HepG2 (cell line): Measurements from ENCODE around the gene BUD23. TPM values are rescaled to one million over a fixed set of nuclear protein-coding genes. Genes with fewer than 3 reads are reported as not detected.
A peak's percentile ranks its signal among the peaks of the same experiment; 100 is the strongest.

Experiments used
- CEBPB ChIP-seq: IDR thresholded peaks from 2 replicates; pipeline ENCODE4 v1.6.1; 2011; ENCODE audit warnings: low read depth, low read length, improper control_type of control experiment, borderline replicate concordance
- DNMT3B ChIP-seq: conservative IDR thresholded peaks from 2 replicates; pipeline ENCODE4 v1.6.1; 2016; ENCODE audit warnings: missing biosample characterization, control low read depth
- HNF4A ChIP-seq: sonication (generic); formaldehyde crosslinking; IDR thresholded peaks from 2 replicates; pipeline ENCODE4 v1.4.0; 2020; ENCODE audit warnings: missing genetic modification reagents
- KAT8 ChIP-seq: IDR thresholded peaks from 2 replicates; pipeline ENCODE4 v1.6.1; 2016; ENCODE audit warnings: missing genetic modification reagents, missing compliant biosample characterization
- MEIS1 ChIP-seq: sonication (generic); formaldehyde crosslinking; IDR thresholded peaks from 2 replicates; pipeline ENCODE4 v1.9.0; 2021; ENCODE audit warnings: mild to moderate bottlenecking, missing genetic modification reagents, moderate library complexity, borderline replicate concordance
- MLLT10 ChIP-seq: sonication (generic); formaldehyde crosslinking; IDR thresholded peaks from 2 replicates; pipeline ENCODE4 v1.4.0; 2020; ENCODE audit warnings: missing genetic modification reagents
- MYC ChIP-seq: sonication (generic); formaldehyde crosslinking; IDR thresholded peaks from 2 replicates; pipeline ENCODE4 v1.9.0; 2021; ENCODE audit warnings: missing genetic modification reagents, borderline replicate concordance
- NFKB2 ChIP-seq: sonication (generic); formaldehyde crosslinking; IDR thresholded peaks from 2 replicates; pipeline ENCODE4 v1.4.0; 2020; ENCODE audit warnings: missing genetic modification reagents, borderline replicate concordance
- RAD51 ChIP-seq: fragments of 450-650 bp; IDR thresholded peaks from 2 replicates; pipeline ENCODE4 v1.6.1; 2016; ENCODE audit warnings: borderline replicate concordance
- SOX5 ChIP-seq: IDR thresholded peaks from 2 replicates; pipeline ENCODE4 v1.6.1; 2016; ENCODE audit warnings: borderline replicate concordance
- XRCC5 ChIP-seq: fragments of 200-400 bp; formaldehyde crosslinking; optimal IDR thresholded peaks from 2 replicates; pipeline ENCODE3; 2017; ENCODE audit warnings: mild to moderate bottlenecking, low read length
- ZFAT ChIP-seq: sonication (generic); formaldehyde crosslinking; conservative IDR thresholded peaks from 2 replicates; pipeline ENCODE4 v1.8.1; 2023; ENCODE audit warnings: missing genetic modification reagents, inconsistent platforms
- ZFP36L1 ChIP-seq: sonication (generic); formaldehyde crosslinking; IDR thresholded peaks from 2 replicates; pipeline ENCODE4 v1.8.0; 2022; ENCODE audit warnings: mild to moderate bottlenecking, missing genetic modification reagents, moderate library complexity
- ZNF343 ChIP-seq: sonication (generic); formaldehyde crosslinking; IDR thresholded peaks from 2 replicates; pipeline ENCODE4 v1.4.0; 2020; ENCODE audit warnings: mild to moderate bottlenecking, missing genetic modification reagents
- ZNF567 ChIP-seq: sonication (generic); formaldehyde crosslinking; IDR thresholded peaks from 2 replicates; pipeline ENCODE4 v1.8.1; 2023; ENCODE audit warnings: mild to moderate bottlenecking, missing genetic modification reagents, borderline replicate concordance
- ZNF577 ChIP-seq: sonication (generic); formaldehyde crosslinking; IDR thresholded peaks from 2 replicates; pipeline ENCODE4 v1.4.0; 2020; ENCODE audit warnings: mild to moderate bottlenecking, low read depth, missing genetic modification reagents, borderline replicate concordance
- ZNF768 ChIP-seq: sonication (generic); formaldehyde crosslinking; IDR thresholded peaks from 2 replicates; pipeline ENCODE4 v1.4.0; 2020; ENCODE audit warnings: missing genetic modification reagents
- polyA plus RNA-seq, 8 experiments: library from polyadenylated mRNA; depleted of rRNA in 3 of 8; stranded (reverse) in 7 of 8; unstranded in 1 of 8; fragments of >200 nt; fragmentation: Illumina TruSeq in 4 of 8; extraction: Trizol in 4 of 8; gene quantifications; 2 replicates each; pipeline versions ENCODE4 v1.2.1 to v1.2.3, GENCODE V29; 2011 to 2016; ENCODE audit warnings: low read depth in 4 of 8, missing spikeins in 1 of 8, mixed read lengths in 1 of 8; ENCODE audit not compliant: insufficient read depth in 1 of 8
- total RNA-seq, 5 experiments: library from RNA; depleted of rRNA; stranded (reverse); fragments of >200 nt; fragmentation: Illumina TruSeq; extraction: Trizol; gene quantifications; 2 replicates each; pipeline ENCODE4 v1.2.3, GENCODE V29; 2016; ENCODE audit warnings: low read depth in 1 of 5
- TF ChIP-seq, protein P1 (sequence below): sonication (generic); formaldehyde crosslinking; IDR thresholded peaks from 2 replicates; pipeline ENCODE4 v1.4.0; 2020; ENCODE audit warnings: missing genetic modification reagents
- TF ChIP-seq, protein P2 (sequence below): sonication (generic); formaldehyde crosslinking; IDR thresholded peaks from 2 replicates; pipeline ENCODE4 v1.4.0; 2020; ENCODE audit warnings: missing genetic modification reagents, borderline replicate concordance
- TF ChIP-seq, protein P3 (sequence below): sonication (generic); formaldehyde crosslinking; IDR thresholded peaks from 2 replicates; pipeline ENCODE4 v1.5.0; 2020; ENCODE audit warnings: mild to moderate bottlenecking, missing genetic modification reagents
- TF ChIP-seq, protein P4 (sequence below): sonication (generic); formaldehyde crosslinking; IDR thresholded peaks from 2 replicates; pipeline ENCODE4 v1.4.0; 2020; ENCODE audit warnings: missing genetic modification reagents
- TF ChIP-seq, protein P5 (sequence below): sonication (generic); formaldehyde crosslinking; IDR thresholded peaks from 2 replicates; pipeline ENCODE4 v1.4.0; 2020; ENCODE audit warnings: missing genetic modification reagents; ENCODE audit errors: not compliant biosample characterization

The BUD23 gene
- total and polyA plus RNA-seq, 2 of the 13 experiments (the other 11 are each of a cell fraction or from before 2014, with no cell fraction given), result 47.5 to 54.5 TPM

DNA sequence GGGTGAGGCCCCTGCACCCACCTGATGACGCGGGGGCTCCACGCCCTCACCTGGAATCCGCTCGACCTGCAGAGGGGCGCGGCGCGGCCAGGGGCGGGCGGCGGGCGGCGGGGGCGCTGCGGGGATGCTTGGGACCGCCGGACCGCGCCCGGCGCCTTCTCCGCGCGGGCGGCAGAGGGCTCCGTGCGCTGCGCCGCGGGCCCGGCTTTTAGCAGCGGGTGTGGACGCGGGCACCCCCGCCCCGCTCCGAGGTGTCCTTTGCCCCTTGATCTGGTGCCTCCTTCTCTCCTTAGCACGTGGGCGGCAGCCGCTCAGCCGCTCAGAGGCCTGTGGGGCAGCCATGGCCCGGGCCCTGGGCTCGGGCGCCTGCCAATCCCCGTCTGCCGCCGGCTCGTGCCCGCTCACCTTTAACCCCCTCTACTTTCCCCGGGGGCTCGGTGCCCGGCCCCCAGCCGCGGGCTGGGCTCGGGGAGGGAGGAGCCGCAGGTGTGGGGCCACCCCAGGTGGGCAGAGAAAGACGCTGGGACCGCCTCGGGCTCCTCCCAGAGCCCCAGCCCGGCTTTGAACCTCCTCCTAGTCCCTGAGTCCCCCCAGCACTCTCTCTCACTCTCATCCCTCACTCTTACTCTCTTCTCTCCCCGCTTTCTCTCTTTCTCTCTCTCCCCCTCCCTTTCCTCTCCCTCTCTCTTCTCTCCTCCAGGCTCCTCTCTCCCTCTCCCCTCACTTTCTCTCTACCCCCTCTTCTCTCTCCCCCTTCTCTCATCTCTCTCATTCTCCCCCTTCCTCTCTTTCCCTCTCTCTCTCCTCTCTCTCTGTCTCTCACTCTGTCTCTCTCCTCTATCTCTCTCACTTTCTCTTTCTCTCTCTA is 35.4 kb upstream of the BUD23 start (continued):
- TF ChIP-seq, protein P1, sequence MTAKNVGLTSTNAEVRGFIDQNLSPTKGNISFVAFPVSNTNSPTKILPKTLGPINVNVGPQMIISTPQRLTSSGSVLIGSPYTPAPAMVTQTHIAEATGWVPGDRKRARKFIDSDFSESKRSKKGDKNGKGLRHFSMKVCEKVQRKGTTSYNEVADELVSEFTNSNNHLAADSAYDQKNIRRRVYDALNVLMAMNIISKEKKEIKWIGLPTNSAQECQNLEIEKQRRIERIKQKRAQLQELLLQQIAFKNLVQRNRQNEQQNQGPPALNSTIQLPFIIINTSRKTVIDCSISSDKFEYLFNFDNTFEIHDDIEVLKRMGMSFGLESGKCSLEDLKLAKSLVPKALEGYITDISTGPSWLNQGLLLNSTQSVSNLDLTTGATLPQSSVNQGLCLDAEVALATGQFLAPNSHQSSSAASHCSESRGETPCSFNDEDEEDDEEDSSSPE, result peak; percentile 81
- TF ChIP-seq ZFAT (CRISPR knock-in tag) (no peak), MLLT10 (CRISPR knock-in tag) (no peak), XRCC5 (peak; percentile 27), ZNF768 (CRISPR knock-in tag) (no peak), ZNF343 (CRISPR knock-in tag) (peak; percentile 69; the same call in 1 of the 2 replicates), SOX5 (peak; percentile 26; the same call in 1 of the 2 replicates), ZNF567 (CRISPR knock-in tag) (no peak), CEBPB (no peak), NFKB2 (CRISPR knock-in tag) (peak; percentile 83; the same call in 1 of the 2 replicates), HNF4A (CRISPR knock-in tag) (peak; percentile 91), MEIS1 (0 out of 2 replicates have a peak, but pooled peaks have one; percentile 56), ZFP36L1 (CRISPR knock-in tag) (no peak), RAD51 (no peak), DNMT3B (no peak), ZNF577 (CRISPR knock-in tag) (no peak), KAT8 (CRISPR knock-in tag) (peak; percentile 48; the same call in 1 of the 2 replicates), MYC (CRISPR knock-in tag) (peak; percentile 95)
- TF ChIP-seq, protein P2, sequence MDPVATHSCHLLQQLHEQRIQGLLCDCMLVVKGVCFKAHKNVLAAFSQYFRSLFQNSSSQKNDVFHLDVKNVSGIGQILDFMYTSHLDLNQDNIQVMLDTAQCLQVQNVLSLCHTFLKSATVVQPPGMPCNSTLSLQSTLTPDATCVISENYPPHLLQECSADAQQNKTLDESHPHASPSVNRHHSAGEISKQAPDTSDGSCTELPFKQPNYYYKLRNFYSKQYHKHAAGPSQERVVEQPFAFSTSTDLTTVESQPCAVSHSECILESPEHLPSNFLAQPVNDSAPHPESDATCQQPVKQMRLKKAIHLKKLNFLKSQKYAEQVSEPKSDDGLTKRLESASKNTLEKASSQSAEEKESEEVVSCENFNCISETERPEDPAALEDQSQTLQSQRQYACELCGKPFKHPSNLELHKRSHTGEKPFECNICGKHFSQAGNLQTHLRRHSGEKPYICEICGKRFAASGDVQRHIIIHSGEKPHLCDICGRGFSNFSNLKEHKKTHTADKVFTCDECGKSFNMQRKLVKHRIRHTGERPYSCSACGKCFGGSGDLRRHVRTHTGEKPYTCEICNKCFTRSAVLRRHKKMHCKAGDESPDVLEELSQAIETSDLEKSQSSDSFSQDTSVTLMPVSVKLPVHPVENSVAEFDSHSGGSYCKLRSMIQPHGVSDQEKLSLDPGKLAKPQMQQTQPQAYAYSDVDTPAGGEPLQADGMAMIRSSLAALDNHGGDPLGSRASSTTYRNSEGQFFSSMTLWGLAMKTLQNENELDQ (CRISPR knock-in tag), result no peak
- TF ChIP-seq, protein P3, sequence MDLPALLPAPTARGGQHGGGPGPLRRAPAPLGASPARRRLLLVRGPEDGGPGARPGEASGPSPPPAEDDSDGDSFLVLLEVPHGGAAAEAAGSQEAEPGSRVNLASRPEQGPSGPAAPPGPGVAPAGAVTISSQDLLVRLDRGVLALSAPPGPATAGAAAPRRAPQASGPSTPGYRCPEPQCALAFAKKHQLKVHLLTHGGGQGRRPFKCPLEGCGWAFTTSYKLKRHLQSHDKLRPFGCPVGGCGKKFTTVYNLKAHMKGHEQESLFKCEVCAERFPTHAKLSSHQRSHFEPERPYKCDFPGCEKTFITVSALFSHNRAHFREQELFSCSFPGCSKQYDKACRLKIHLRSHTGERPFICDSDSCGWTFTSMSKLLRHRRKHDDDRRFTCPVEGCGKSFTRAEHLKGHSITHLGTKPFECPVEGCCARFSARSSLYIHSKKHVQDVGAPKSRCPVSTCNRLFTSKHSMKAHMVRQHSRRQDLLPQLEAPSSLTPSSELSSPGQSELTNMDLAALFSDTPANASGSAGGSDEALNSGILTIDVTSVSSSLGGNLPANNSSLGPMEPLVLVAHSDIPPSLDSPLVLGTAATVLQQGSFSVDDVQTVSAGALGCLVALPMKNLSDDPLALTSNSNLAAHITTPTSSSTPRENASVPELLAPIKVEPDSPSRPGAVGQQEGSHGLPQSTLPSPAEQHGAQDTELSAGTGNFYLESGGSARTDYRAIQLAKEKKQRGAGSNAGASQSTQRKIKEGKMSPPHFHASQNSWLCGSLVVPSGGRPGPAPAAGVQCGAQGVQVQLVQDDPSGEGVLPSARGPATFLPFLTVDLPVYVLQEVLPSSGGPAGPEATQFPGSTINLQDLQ (CRISPR knock-in tag), result no peak
- TF ChIP-seq, protein P4, sequence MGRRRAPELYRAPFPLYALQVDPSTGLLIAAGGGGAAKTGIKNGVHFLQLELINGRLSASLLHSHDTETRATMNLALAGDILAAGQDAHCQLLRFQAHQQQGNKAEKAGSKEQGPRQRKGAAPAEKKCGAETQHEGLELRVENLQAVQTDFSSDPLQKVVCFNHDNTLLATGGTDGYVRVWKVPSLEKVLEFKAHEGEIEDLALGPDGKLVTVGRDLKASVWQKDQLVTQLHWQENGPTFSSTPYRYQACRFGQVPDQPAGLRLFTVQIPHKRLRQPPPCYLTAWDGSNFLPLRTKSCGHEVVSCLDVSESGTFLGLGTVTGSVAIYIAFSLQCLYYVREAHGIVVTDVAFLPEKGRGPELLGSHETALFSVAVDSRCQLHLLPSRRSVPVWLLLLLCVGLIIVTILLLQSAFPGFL (CRISPR knock-in tag), result no peak
- TF ChIP-seq, protein P5, sequence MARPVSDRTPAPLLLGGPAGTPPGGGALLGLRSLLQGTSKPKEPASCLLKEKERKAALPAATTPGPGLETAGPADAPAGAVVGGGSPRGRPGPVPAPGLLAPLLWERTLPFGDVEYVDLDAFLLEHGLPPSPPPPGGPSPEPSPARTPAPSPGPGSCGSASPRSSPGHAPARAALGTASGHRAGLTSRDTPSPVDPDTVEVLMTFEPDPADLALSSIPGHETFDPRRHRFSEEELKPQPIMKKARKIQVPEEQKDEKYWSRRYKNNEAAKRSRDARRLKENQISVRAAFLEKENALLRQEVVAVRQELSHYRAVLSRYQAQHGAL (CRISPR knock-in tag), result no peak
